ENCODE measurements around the gene JAZF1. TPM values are rescaled to one million over a fixed set of nuclear protein-coding genes. Genes with fewer than 3 reads are reported as not detected.

Gene JAZF1
- total and polyA plus RNA-seq, 10 of the 15 experiments (the other 5 are each of a cell fraction or from before 2014, with no cell fraction given) = 0.04 to 0.82 (median 0.15) TPM; not detected in 3

GRCh38 chr7:28033386-28033785 lies 147.2 kb downstream of the JAZF1 start:
- Histone ChIP-seq H3K4me1 (ENCODE audit: control insufficient read depth, insufficient read depth, low read length) (peaks cover 7% of the 10 kb centered on the region), H3K4me2 (ENCODE audit: control insufficient read depth, insufficient read depth) (no peak overlapping the region), H3K27ac (ENCODE audit: control insufficient read depth, insufficient read depth) (no peak overlapping the region), H3K79me2 (ENCODE audit: control insufficient read depth, insufficient read depth, low read length) (no peaks in the 10 kb centered on the region), H3K9me3 (replicated peaks; ENCODE audit: control insufficient read depth, insufficient read depth, low read length) (no peaks in the 10 kb centered on the region), H3K36me3 (ENCODE audit: control insufficient read depth in 2 of 2, insufficient read depth in 2 of 2, low read length in 1 of 2) (no peaks in the 10 kb centered on the region), H3K9ac (ENCODE audit: control insufficient read depth, insufficient read depth, low read length) (no peak overlapping the region), H4K20me1 (ENCODE audit: control insufficient read depth, insufficient read depth) (no peaks in the 10 kb centered on the region), H2AFZ (ENCODE audit: control insufficient read depth, low read depth, low read length) (no peak overlapping the region), H3K27me3 (replicated peaks in 1 of 2; ENCODE audit: control insufficient read depth in 2 of 2, insufficient read depth in 2 of 2, low read length in 1 of 2) (peaks cover 0 to 2% of the 10 kb centered on the region in 2 experiments; a peak in 2 of 4 replicates), H3K4me3 (no peak overlapping the region)
- FAIRE-seq = no peak
- no peak for DNase-seq (ENCODE audit: low read depth, low spot score)
- WGBS (ENCODE audit: insufficient coverage, insufficient replicate concordance, low lambda C conversion rate, missing lambda C conversion rate) = 64% methylated on average over 4 of the region's 4 CpGs
- intact Hi-C loops (cut with micrococcal nuclease; ENCODE audit: unreplicated experiment) = no loop called here
- in situ Hi-C loops (cut with MboI) = no loop called here
- no peak for ATAC-seq
- TF ChIP-seq CBFB (IDR thresholded peaks at IDR 0.05; ENCODE audit: low read depth) = no peak
- TF ChIP-seq SKIL (IDR thresholded peaks at IDR 0.05; ENCODE audit: low read depth, poor library complexity, severe bottlenecking) = no peak
- TF ChIP-seq SPI1 (IDR thresholded peaks at IDR 0.05; ENCODE audit: borderline replicate concordance, insufficient read depth, low read depth, low read length) = no peak
- TF ChIP-seq CHD1 (IDR thresholded peaks at IDR 0.05; ENCODE audit: low read depth, low read length) = no peak
- no peak for TF ChIP-seq ATF2 (IDR thresholded peaks at IDR 0.05; ENCODE audit: low read length)
- no peak for TF ChIP-seq RB1 (IDR thresholded peaks at IDR 0.05; ENCODE audit: borderline replicate concordance)
- TF ChIP-seq SUZ12 (IDR thresholded peaks at IDR 0.05; ENCODE audit: unreplicated experiment) = no peak
- TF ChIP-seq KDM1A (IDR thresholded peaks at IDR 0.05; ENCODE audit: borderline replicate concordance) = no peak
- TF ChIP-seq SMAD5 (IDR thresholded peaks at IDR 0.05; ENCODE audit: low read depth) = no peak
- TF ChIP-seq MTA2 (IDR thresholded peaks at IDR 0.05; ENCODE audit: low read depth) = no peak
- no peak for TF ChIP-seq TCF3 (IDR thresholded peaks at IDR 0.05; ENCODE audit: borderline replicate concordance, insufficient read depth, low read depth, low read length)
- TF ChIP-seq FOXM1 (IDR thresholded peaks at IDR 0.05; ENCODE audit: low read depth, low read length) = no peak
- SMC1A ChIA-PET (ENCODE audit: uncharacterized antibody, unreplicated experiment) = no interaction called here
- CTCF ChIA-PET = no interaction called here
- RAD21 ChIA-PET (ENCODE audit: unreplicated experiment) = no interaction called here
- BruUV-seq (replicated peaks) = no TSS peak
- POLR2A ChIA-PET = no interaction called here
